IMR-90 (cell line): ENCODE measurements around the gene CTDSPL. TPM values are rescaled to one million over a fixed set of nuclear protein-coding genes. Genes with fewer than 3 reads are reported as not detected.

ENCODE experiments used
- ATAC-seq: fragments of 200-7000 bp; cut with Tn5 transposase; 2 replicates; pipeline ENCODE4 v1.9.1; 2020; ENCODE audit warnings: low read depth, mild to moderate bottlenecking, moderate library complexity
- BruUV-seq: library from RNA; stranded (reverse); fragments of 400-500 nt; replicated peaks from 2 replicates; lab custom pipeline; 2021; lab: Mats Ljungman, UMichigan
- CTCF ChIA-PET: fragments of 300-600 bp; formaldehyde crosslinking; extraction: SDS; loops from one replicate; lab custom pipeline; 2021; ENCODE audit warnings: antibody characterized with exemption; lab: Yijun Ruan, JAX
- POLR2A ChIA-PET: fragments of 300-600 bp; sonication (Branson Sonifier 250); formaldehyde crosslinking; loops from one replicate; lab custom pipeline; 2022; ENCODE audit warnings: antibody characterized with exemption; ENCODE audit not compliant: unreplicated experiment; lab: Charles Lee
- DNase-seq: peaks from one replicate; pipeline ENCODE4 v3.0.0; 2013
- H2AFZ ChIP-seq: replicated peaks from 2 replicates; pipeline ENCODE3; 2013; ENCODE audit warnings: low read length, mild to moderate bottlenecking; ENCODE audit not compliant: poor library complexity
- H2AK5ac ChIP-seq: 2 replicates; pipeline ENCODE4 v1.6.1; 2013; ENCODE audit warnings: low read depth, low read length, inconsistent platforms
- H2AK9ac ChIP-seq: replicated peaks from 2 replicates; pipeline ENCODE3; 2013; ENCODE audit warnings: mild to moderate bottlenecking, low read depth, low read length, moderate library complexity; ENCODE audit not compliant: poor library complexity
- H2BK120ac ChIP-seq: 2 replicates; pipeline ENCODE4 v1.6.1; 2013; ENCODE audit warnings: low read depth, low read length, inconsistent platforms
- H2BK15ac ChIP-seq: 3 replicates; pipeline ENCODE4 v1.6.1; 2013; ENCODE audit warnings: low read depth, low read length, inconsistent platforms
- H2BK20ac ChIP-seq: 2 replicates; pipeline ENCODE4 v1.6.1; 2013; ENCODE audit warnings: low read depth, mild to moderate bottlenecking, inconsistent platforms, low read length, moderate library complexity
- H2BK5ac ChIP-seq: 2 replicates; pipeline ENCODE4 v1.6.1; 2013; ENCODE audit warnings: mild to moderate bottlenecking, low read depth, low read length, inconsistent platforms; ENCODE audit not compliant: poor library complexity, severe bottlenecking
- H3K14ac ChIP-seq: replicated peaks from 2 replicates; pipeline ENCODE4 v1.6.1; 2013; ENCODE audit warnings: low read depth, low read length, inconsistent platforms
- H3K18ac ChIP-seq: 2 replicates; pipeline ENCODE4 v1.6.1; 2013; ENCODE audit warnings: low read depth, low read length, control low read depth
- H3K23ac ChIP-seq: 2 replicates; pipeline ENCODE4 v1.6.1; 2013; ENCODE audit warnings: low read depth, low read length, inconsistent platforms
- H3K27ac ChIP-seq: 2 replicates; pipeline ENCODE4 v1.5.1; 2013; ENCODE audit warnings: mild to moderate bottlenecking, control low read depth, low read length; ENCODE audit not compliant: insufficient read depth
- H3K27me3 ChIP-seq: 2 replicates; pipeline ENCODE4 v1.6.1; 2013; ENCODE audit warnings: low read length; ENCODE audit not compliant: control insufficient read depth, insufficient read depth
- H3K36me3 ChIP-seq: 2 replicates; pipeline ENCODE4 v1.6.1; 2013; ENCODE audit warnings: low read length, mixed read lengths; ENCODE audit not compliant: control insufficient read depth, insufficient read depth
- H3K4ac ChIP-seq: 2 replicates; pipeline ENCODE4 v1.6.1; 2013; ENCODE audit warnings: low read depth, low read length, inconsistent platforms
- H3K4me1 ChIP-seq: 2 replicates; pipeline ENCODE4 v1.6.1; 2013; ENCODE audit warnings: low read length, mixed read lengths; ENCODE audit not compliant: control insufficient read depth, insufficient read depth
- H3K4me2 ChIP-seq: 2 replicates; pipeline ENCODE4 v1.6.1; 2013; ENCODE audit warnings: low read depth, mild to moderate bottlenecking, control low read depth, low read length, moderate library complexity
- H3K4me3 ChIP-seq: 2 replicates; pipeline ENCODE4 v1.5.1; 2013; ENCODE audit warnings: low read depth, mild to moderate bottlenecking, control low read depth, low read length, moderate library complexity; ENCODE audit not compliant: insufficient read depth
- H3K56ac ChIP-seq: 2 replicates; pipeline ENCODE4 v1.6.1; 2013; ENCODE audit warnings: low read length, inconsistent platforms; ENCODE audit not compliant: insufficient read depth; ENCODE audit errors: extremely low read depth
- H3K79me1 ChIP-seq, 2 experiments: 2 replicates each; pipeline ENCODE4 v1.6.1; 2013; ENCODE audit warnings: low read length in 2 of 2, inconsistent platforms in 1 of 2, low read depth in 1 of 2
- H3K9ac ChIP-seq: 2 replicates; pipeline ENCODE4 v1.6.1; 2013; ENCODE audit warnings: low read depth, low read length, control low read depth
- H3K9me1 ChIP-seq: 2 replicates; pipeline ENCODE4 v1.6.1; 2013; ENCODE audit warnings: low read length, inconsistent platforms; ENCODE audit not compliant: insufficient read depth
- H3K9me3 ChIP-seq: 2 replicates; pipeline ENCODE4 v1.6.1; 2013; ENCODE audit warnings: low read length; ENCODE audit not compliant: control insufficient read depth, insufficient read depth
- H4K20me1 ChIP-seq: 2 replicates; pipeline ENCODE4 v1.6.1; 2013; ENCODE audit warnings: low read length, inconsistent platforms; ENCODE audit not compliant: insufficient read depth
- H4K5ac ChIP-seq: 2 replicates; pipeline ENCODE4 v1.6.1; 2013; ENCODE audit warnings: mild to moderate bottlenecking, low read depth, low read length, control low read depth
- H4K8ac ChIP-seq, 2 experiments: 2 replicates each; pipeline ENCODE4 v1.6.1; 2013; ENCODE audit warnings: low read depth in 2 of 2, low read length in 2 of 2, control low read depth in 1 of 2, inconsistent platforms in 1 of 2
- H4K91ac ChIP-seq: 2 replicates; pipeline ENCODE4 v1.6.1; 2013; ENCODE audit warnings: low read depth, low read length, inconsistent platforms; ENCODE audit not compliant: insufficient read depth
- CHD1 ChIP-seq: IDR thresholded peaks from 2 replicates; pipeline ENCODE4 v1.6.1; 2012; ENCODE audit warnings: low read depth, low read length, improper control_type of control experiment
- CTCF ChIP-seq: conservative IDR thresholded peaks from 2 replicates; pipeline ENCODE4 v1.5.1; 2012; ENCODE audit warnings: mild to moderate bottlenecking, low read depth, low read length, improper control_type of control experiment
- ELK1 ChIP-seq: fragments of 150-350 bp; IDR thresholded peaks from 2 replicates; pipeline ENCODE4 v1.6.1; 2016; ENCODE audit warnings: low read depth, mild to moderate bottlenecking, low read length, moderate library complexity, borderline replicate concordance
- MAFK ChIP-seq: IDR thresholded peaks from 2 replicates; pipeline ENCODE4 v1.6.1; 2012; ENCODE audit warnings: low read depth, low read length, improper control_type of control experiment
- MAZ ChIP-seq: IDR thresholded peaks from 2 replicates; pipeline ENCODE4 v1.6.1; 2012; ENCODE audit warnings: low read depth, mild to moderate bottlenecking, low read length, improper control_type of control experiment, moderate library complexity, borderline replicate concordance
- NFE2L2 ChIP-seq: fragments of 150-350 bp; IDR thresholded peaks from 2 replicates; pipeline ENCODE4 v1.6.1; 2016; ENCODE audit warnings: low read depth, mild to moderate bottlenecking, low read length
- POLR2A ChIP-seq: IDR thresholded peaks from 2 replicates; pipeline ENCODE4 v1.6.1; 2012; ENCODE audit warnings: mild to moderate bottlenecking, low read depth, low read length
- RAD21 ChIP-seq: IDR thresholded peaks from 2 replicates; pipeline ENCODE4 v1.6.1; 2012; ENCODE audit warnings: low read length, improper control_type of control experiment
- RCOR1 ChIP-seq: IDR thresholded peaks from 2 replicates; pipeline ENCODE4 v1.6.1; 2012; ENCODE audit warnings: mild to moderate bottlenecking, low read length, improper control_type of control experiment; ENCODE audit not compliant: insufficient replicate concordance
- RFX5 ChIP-seq: IDR thresholded peaks from 2 replicates; pipeline ENCODE4 v1.8.0; 2012; ENCODE audit warnings: low read depth, mild to moderate bottlenecking, low read length, moderate library complexity
- USF2 ChIP-seq: fragments of 150-350 bp; IDR thresholded peaks from 2 replicates; pipeline ENCODE4 v1.6.1; 2017; ENCODE audit warnings: mild to moderate bottlenecking, antibody characterized with exemption, low read length, low read depth
- WGBS, 2 experiments: methylation state at CpG; one replicate each; pipeline versions ENCODE4 v1.1.5 to v1.1.7; 2013; ENCODE audit warnings: missing lambda C conversion rate in 2 of 2; ENCODE audit not compliant: insufficient read length in 1 of 2; ENCODE audit errors: extremely low coverage in 2 of 2; 5-methylcytosine and 5-hydroxymethylcytosine counted together
- dilution Hi-C: fragments of 300-500 bp; cut with HindIII; formaldehyde crosslinking; loops from one replicate; pipeline ENCODE4 v1.14.3; 2018; ENCODE audit warnings: low sequenced_read_pairs; ENCODE audit not compliant: unreplicated experiment
- in situ Hi-C: fragments of 300-500 bp; cut with MboI; formaldehyde crosslinking; loops from 3 replicates; pipeline ENCODE4 v1.14.3; 2019; ENCODE audit warnings: low sequenced_read_pairs, inconsistent platforms, mixed read lengths
- intact Hi-C: fragments of 100-400 bp; cut with micrococcal nuclease; formaldehyde crosslinking; loops from 2 replicates; pipeline ENCODE4 v1.10.0; 2022
- polyA plus RNA-seq, 3 experiments: library from polyadenylated mRNA; depleted of rRNA; stranded (reverse); fragments of >200 nt; gene quantifications; 2 replicates each; pipeline ENCODE4 v1.2.3, GENCODE V29; 2012; ENCODE audit warnings: low replicate concordance in 1 of 3
- total RNA-seq: library from RNA; depleted of rRNA; stranded (reverse); fragments of >200 nt; gene quantifications from 2 replicates; pipeline ENCODE4 v1.2.3, GENCODE V29; 2012

Gene CTDSPL
- total and polyA plus RNA-seq, 2 of the 4 experiments (the other 2 are of a cell fraction), result 24.5 to 29.0 TPM

- TF ChIP-seq MAZ (no peak), RAD21 (no peak), POLR2A (no peak)
Measured at GRCh38 chr3:38031022-38031994, 169.6 kb downstream of the CTDSPL start (continued).

GRCh38 chr3:38032328-38032865 lies 170.7 kb downstream of the CTDSPL start:
- no peak overlapping the region for H2AFZ ChIP-seq
- no peak overlapping the region for H3K4me2 ChIP-seq
- H3K56ac ChIP-seq, result no peak overlapping the region
- no TSS peak for BruUV-seq
- no peaks in the 10 kb centered on the region for H3K36me3 ChIP-seq
- no CpG with 5 or more reads among the region's 1 CpG for WGBS, 2 experiments
- no peak overlapping the region for H2AK9ac ChIP-seq
- DNase-seq, result no peak
- no peak overlapping the region for H2BK20ac ChIP-seq
- no peak overlapping the region for H3K23ac ChIP-seq
- H3K79me1 ChIP-seq, result peaks cover 3 to 4% of the 10 kb centered on the region in 2 experiments; a peak in 1 of 4 replicates
- intact Hi-C loops, result no loop called here
- no peak overlapping the region for H3K27ac ChIP-seq
- no peaks in the 10 kb centered on the region; the same call in 1 of the 2 replicates for H3K9me1 ChIP-seq
- H4K8ac ChIP-seq, result no peak overlapping the region
- H3K4me1 ChIP-seq, result peaks cover 9% of the 10 kb centered on the region
- no peak overlapping the region for H2BK15ac ChIP-seq
- peaks cover 3% of the 10 kb centered on the region for H3K27me3 ChIP-seq
- CTCF ChIA-PET, result no interaction called here
- H2AK5ac ChIP-seq, result no peak overlapping the region
- H4K91ac ChIP-seq, result no peak overlapping the region
- H2BK5ac ChIP-seq, result no peak overlapping the region
- H3K9ac ChIP-seq, result no peak overlapping the region
- no peak overlapping the region for H4K5ac ChIP-seq
- POLR2A ChIA-PET, result no interaction called here
- no peak for ATAC-seq
- no peaks in the 10 kb centered on the region for H4K20me1 ChIP-seq
- TF ChIP-seq MAFK, result no peak
- TF ChIP-seq USF2, result no peak
- no peak for TF ChIP-seq MAZ
- no peak for TF ChIP-seq ELK1
- TF ChIP-seq NFE2L2, result no peak
- no peak for TF ChIP-seq RCOR1
- TF ChIP-seq RFX5, result no peak
- TF ChIP-seq CHD1, result no peak
- TF ChIP-seq CTCF, result no peak
- H3K4me3 ChIP-seq, result no peak overlapping the region
- H3K4ac ChIP-seq, result no peak overlapping the region
- no peak overlapping the region for H3K14ac ChIP-seq
- in situ Hi-C loops, result no loop called here
- no peak overlapping the region for H2BK120ac ChIP-seq
- no peak overlapping the region for H3K18ac ChIP-seq
- dilution Hi-C loops, result no loop called here
- no peaks in the 10 kb centered on the region for H3K9me3 ChIP-seq
